GM18519 (cell line): Measurements from ENCODE around the gene MESP2.
"Not testable (repeated sequence)": the region's sequence is repeated elsewhere in the genome, so short reads cannot be mapped to it uniquely, and the experiment has no call there.

ENCODE experiments used
- ATAC-seq: cut with Tn5 transposase; IDR thresholded peaks from one replicate; pipeline ENCODE4 v1.9.1; 2021; ENCODE audit warnings: mild to moderate bottlenecking, moderate library complexity; ENCODE audit not compliant: unreplicated experiment, low FRiP score

MESP2 gene

DNA sequence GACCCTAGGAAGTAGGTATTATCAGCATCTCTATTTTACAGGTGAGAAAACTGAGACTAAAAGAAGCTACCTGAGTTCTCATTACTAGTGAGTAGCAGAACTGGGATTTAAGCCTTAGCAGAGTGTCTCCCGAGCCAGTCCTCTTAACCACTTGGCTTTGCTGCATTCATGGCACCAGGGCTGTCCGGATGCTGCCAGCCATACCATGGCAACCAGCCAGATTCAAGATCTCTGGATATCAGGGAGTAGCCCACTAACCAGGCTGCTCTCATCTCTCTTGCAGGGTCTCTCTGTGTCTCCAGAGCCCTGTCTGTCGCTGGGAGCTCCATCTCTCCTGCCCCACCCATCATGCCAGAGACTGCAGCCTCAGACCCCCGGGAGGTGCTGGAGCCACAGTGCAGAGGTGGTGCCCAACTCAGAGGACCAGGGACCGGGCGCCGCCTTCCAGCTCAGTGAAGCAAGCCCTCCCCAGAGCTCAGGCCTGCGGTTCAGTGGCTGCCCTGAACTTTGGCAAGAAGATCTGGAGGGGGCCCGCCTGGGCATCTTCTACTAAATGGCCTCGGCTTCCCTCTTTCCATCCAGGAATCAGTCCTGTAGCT, 1.7 kb downstream of the MESP2 start:
- no peak for ATAC-seq

GRCh38 chr15:89778861-89779260, 2.7 kb downstream of the MESP2 start:
- ATAC-seq, result no peak

- ATAC-seq, result no peak
Observed at GRCh38 chr15:89780601-89781000, 4.5 kb downstream of the MESP2 start.

GRCh38 chr15:89781055-89781454, 4.9 kb downstream of the MESP2 start:
- ATAC-seq, result no peak

DNA sequence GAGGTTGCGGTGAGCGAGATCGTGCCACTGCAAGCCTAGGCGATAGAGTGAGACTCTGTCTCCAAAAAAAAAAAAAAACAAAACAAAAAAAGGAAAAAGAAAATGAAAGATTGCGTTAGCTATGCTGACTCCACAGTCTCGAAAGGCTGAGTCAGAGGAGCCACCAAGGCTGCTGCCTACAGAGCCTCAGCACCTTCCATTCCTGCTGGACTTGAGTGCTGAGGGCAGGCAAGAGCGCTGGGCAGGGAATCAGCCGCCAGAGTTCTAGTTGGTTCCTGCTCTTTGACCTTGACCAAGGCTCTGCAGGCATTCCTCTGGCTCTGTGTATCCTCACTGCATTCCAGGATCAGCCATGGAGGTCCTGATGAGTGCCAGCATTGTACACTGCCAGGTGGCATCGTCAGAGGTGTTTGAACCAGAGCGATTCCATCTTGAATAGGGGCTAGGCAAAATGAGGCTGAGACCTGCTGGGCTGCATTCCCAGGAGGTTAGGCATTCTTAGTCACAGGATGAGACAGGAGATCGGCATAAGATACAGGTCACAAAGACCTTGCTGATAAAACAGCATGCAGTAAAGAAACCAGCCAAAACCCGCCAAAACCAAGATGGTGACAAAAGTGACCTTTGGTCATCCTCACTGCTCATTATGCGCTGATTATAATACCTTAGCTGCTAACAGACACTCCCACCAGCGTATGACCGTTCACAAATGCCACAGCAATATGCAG, 5.9 kb downstream of the MESP2 start:
- ATAC-seq, result no peak

DNA sequence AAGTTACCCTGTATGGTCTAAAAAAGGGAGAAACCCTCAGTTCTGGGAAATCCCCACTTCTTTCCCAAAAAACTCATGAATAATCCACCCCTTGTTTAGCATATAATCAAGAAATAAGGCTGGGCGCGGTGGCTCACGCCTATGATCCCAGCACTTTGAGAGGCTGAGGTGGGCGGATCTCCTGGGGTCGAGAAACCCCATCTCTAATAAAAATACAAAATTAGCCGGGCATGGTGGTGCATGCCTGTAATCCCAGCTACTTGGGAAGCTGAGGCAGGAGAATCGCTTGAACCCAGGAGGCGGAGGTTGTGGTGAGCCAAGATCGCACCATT, 6.5 kb downstream of the MESP2 start:
- ATAC-seq, result not testable (repeated sequence)

- ATAC-seq, result no peak
Observed at GRCh38 chr15:89783111-89783860, 7.2 kb downstream of the MESP2 start.

- ATAC-seq, result no peak
Observed at GRCh38 chr15:89783861-89784685, 7.9 kb downstream of the MESP2 start.

DNA sequence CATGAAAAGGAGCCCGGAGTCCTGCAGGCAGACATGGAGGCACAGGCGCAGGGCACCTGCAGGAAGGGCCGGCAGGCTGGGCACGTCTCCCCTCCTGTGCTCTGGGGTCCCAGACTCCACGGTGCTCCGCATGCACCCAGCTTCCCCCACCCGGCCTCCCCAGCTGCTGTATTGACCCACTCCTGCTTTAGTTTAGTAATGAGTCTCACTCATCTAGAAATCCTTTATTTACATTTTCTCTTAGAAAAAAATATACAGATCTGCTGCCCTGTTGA, 8.5 kb downstream of the MESP2 start:
- no peak for ATAC-seq

DNA sequence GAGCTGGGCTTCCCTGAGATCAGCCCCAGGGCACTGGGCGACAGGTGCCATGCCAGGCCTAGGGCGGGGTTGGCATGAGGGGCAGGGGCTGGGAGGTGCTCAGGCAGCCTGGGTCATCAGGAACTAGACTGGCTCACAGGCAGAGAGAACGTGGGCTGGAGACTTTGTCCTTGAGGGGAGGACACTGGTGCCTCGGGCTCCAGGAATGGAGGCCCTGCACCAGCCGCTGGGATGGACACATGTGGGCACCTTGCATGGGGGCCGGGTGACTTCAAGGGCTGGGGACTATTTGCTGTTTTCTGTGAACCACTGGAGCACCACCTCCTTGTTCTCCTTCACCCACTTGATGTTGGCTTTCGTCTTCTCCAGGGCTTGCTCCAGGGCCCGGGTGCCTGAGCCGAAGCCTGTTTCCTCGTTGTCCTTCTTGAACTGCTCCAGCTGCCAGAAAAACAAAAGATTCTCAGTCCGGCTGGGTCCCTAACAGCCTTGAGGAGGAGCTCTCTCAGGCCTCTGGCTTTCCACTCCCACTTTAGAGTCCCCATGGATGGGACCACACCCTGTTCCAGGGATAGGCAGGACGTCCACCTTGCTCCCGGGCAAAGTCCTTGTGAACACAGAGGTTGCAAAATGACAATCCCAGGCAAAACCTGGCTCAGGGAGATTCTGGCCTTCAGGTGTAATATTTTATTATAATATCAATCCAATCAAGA, 9.1 kb downstream of the MESP2 start:
- no peak for ATAC-seq

DNA sequence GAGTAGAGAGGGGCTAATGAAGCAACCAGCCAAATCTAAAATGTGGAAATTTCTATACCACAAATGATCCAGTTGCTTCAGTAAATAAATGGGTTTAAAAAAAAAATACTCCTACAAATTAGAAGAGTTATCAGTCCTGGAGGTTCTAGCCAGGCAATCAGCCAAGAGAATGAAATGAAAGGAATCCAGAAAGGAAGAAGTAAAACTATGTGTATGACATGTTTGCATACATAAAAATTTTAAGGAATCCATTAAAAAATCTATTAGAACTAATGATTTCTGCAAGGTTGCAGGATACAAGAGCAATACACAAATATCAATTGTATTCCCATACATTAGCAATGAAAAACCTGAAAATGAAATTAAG, 9.6 kb downstream of the MESP2 start:
- ATAC-seq, result no peak

GRCh38 chr15:89787944-89788343, 11.8 kb downstream of the MESP2 start:
- no peak for ATAC-seq

GRCh38 chr15:89788585-89788984, 12.5 kb downstream of the MESP2 start:
- ATAC-seq, result not testable (repeated sequence)

DNA sequence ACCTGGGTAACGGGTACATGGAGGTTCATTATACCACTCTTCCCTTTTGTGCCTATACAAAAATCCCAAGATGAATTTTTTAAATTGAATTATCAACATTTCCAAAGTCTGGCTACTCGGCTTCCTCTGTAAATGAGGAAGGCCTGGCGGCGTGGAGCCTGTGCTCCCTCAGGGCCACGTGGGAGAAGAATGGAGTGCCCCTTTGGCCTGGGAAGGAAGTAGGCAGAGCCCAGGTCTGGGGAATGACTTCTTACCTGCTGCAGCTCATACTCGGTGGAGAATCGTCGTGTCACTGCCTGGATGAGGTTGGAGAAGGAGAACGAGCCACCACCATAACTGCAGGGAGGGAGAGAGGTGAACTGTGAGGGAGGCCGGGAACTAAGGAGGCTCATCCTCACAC, 14.1 kb downstream of the MESP2 start:
- no peak for ATAC-seq

GRCh38 chr15:89790661-89791060, 14.5 kb downstream of the MESP2 start:
- ATAC-seq, result no peak

- ATAC-seq, result no peak
Observed at GRCh38 chr15:89792106-89792805, 16.1 kb downstream of the MESP2 start.

DNA sequence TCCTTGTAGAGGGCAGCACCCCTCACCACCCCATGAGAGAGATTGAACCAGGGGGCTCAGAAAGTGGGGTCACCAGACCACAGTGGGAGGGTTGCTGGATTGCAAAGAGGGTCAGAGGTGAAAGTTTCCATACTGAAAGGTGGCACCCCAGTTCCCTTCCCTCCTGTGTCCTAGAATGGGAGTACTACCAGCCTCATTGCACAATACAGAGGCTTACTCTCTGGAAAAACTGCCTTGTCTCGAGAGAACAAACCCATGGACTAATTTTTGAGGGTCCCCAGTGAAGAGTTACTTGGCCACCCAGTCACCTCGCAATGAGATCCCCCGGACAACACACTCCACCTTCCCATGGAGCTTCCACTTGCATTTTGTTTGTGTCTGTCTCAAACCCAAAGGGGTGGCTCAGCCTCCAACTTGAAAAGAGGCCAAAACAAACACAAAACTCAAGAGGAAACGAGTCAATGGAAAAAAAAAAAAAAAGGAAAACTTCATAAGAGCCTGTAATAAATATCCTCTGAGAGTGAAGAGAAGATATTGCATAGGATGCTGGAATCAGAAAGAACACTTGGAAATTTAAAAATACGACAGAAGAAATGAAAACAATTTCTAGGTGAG, 18.6 kb downstream of the MESP2 start:
- no peak for ATAC-seq

GRCh38 chr15:89795996-89796395, 19.9 kb downstream of the MESP2 start:
- ATAC-seq, result no peak

DNA sequence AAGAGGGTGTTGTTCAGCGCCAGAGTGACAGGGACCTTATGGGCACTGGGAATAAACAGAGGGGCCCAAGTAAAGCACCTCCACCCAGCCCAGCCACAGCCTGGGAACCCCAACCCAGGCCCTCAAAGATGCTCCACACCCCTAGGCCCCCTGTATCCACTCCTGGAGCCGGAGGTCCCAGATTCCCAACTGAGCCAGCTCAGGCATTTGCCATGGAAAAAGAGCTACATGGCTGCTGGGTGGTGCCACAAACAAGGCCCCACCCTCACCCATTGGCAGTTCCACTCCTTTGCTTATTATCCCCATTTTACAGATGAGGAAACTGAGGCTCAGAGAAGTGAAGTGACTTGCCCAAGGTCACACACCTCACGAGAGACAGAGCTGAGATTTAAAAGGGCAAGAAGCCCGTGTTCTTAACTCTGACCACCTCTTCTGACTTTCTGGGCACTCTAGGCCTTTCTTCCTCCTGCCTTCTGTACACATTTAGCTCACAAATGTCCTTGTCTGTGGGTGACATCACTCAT, 21.6 kb downstream of the MESP2 start:
- ATAC-seq, result no peak
